WI38 (cell line): ENCODE measurements around the gene SLC4A3.

Source experiments
- H3K4me3 ChIP-seq: 2 replicates; pipeline ENCODE4 v1.5.1; 2011; ENCODE audit warnings: low read depth, mild to moderate bottlenecking, control low read depth, low read length
- TF ChIP-seq, protein P1 (sequence below): IDR thresholded peaks from 2 replicates; pipeline ENCODE4 v1.5.1; 2012; ENCODE audit warnings: low read depth, mild to moderate bottlenecking, control low read depth, low read length

SLC4A3 gene

DNA sequence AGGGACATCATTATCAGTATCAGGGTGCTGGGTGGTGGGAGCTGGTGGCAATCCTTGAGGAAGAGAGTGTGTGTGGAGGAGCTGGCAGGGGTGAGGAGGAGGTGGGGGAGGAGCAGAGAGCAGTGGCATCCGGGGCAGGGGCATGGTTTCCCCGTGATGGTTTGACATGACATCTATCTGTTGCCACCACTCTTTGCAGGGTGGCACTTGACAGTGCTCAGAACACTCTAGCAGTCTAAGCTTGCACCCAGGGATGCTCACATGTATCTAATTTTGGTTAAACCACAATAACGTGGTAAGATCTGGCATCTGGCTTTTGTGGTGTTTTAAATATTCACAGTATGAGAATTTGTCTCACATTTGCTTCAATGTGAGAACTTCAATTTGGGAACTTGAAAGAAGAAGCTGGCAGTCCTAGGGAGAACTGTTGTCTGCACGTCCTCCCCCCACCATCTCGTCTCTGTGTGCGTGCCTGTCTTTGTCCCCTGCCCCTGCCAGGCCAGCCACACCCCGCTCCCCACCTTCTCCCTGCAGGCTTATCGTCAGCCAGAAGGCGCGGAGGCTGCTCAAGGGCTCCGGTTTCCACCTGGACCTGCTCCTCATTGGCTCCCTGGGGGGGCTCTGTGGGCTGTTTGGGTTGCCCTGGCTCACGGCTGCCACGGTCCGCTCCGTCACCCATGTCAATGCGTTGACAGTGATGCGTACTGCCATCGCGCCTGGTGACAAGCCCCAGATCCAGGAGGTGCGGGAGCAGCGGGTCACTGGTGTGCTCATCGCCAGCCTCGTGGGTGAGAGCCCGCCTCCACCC, 11.7 kb downstream of the SLC4A3 start:
- no peak overlapping the region for H3K4me3 ChIP-seq
- TF ChIP-seq, protein P1, sequence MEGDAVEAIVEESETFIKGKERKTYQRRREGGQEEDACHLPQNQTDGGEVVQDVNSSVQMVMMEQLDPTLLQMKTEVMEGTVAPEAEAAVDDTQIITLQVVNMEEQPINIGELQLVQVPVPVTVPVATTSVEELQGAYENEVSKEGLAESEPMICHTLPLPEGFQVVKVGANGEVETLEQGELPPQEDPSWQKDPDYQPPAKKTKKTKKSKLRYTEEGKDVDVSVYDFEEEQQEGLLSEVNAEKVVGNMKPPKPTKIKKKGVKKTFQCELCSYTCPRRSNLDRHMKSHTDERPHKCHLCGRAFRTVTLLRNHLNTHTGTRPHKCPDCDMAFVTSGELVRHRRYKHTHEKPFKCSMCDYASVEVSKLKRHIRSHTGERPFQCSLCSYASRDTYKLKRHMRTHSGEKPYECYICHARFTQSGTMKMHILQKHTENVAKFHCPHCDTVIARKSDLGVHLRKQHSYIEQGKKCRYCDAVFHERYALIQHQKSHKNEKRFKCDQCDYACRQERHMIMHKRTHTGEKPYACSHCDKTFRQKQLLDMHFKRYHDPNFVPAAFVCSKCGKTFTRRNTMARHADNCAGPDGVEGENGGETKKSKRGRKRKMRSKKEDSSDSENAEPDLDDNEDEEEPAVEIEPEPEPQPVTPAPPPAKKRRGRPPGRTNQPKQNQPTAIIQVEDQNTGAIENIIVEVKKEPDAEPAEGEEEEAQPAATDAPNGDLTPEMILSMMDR, result no peak

DNA sequence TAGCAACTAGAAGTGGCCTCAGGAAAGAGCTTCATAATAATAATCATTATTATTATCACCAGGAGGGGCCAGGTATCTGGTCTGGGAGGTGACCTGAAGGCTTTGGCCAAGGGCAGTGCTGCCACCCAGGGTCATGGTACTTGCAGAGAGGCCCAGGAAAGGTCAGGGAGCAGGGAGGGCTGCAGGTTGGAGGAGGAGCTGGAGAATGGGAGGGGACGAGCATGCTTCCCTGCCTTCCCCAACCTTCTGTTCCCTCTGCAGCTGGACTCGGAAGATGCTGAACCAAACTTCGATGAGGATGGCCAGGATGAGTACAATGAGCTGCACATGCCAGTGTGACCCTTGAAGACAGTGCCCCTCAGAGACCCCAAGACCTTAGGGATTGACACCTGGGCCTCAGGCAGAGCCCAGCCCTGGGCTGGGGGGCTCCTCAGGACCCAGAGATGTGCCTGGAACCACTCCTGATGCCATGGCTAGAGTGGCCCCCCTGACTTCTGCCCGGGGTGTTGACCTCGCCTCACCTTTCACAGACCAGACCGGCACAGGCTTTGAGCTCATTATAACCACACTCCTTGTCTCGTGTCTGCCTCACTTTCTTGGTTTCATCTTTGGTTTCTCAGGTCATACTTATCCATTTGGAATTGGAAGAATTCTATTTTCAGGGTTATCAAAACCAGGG, 14.1 kb downstream of the SLC4A3 start:
- TF ChIP-seq, protein P1, result no peak

DNA sequence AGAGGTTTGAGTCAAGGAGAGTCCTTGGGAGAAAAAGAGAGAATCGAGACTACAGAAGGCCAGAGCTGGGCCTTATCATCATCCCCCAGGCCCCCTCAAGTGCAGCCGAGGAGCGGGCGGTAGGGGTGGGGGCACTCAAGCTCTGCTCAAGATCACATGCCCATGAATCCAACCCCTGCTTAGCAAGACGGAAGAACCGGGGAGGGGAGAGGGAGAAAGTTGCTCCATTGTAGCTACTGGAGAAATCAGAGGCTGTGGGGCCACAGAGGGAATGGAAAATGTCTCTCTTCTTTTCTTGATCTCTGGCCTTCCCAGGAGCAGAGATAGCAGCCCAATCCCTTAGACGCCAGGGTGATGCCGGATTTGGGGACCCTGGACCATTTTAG, 14.6 kb downstream of the SLC4A3 start:
- TF ChIP-seq, protein P1, result no peak
- H3K4me3 ChIP-seq, result no peak overlapping the region

More for the DNA sequence above, 14.1 kb downstream of the SLC4A3 start:
- no peak overlapping the region for H3K4me3 ChIP-seq

DNA sequence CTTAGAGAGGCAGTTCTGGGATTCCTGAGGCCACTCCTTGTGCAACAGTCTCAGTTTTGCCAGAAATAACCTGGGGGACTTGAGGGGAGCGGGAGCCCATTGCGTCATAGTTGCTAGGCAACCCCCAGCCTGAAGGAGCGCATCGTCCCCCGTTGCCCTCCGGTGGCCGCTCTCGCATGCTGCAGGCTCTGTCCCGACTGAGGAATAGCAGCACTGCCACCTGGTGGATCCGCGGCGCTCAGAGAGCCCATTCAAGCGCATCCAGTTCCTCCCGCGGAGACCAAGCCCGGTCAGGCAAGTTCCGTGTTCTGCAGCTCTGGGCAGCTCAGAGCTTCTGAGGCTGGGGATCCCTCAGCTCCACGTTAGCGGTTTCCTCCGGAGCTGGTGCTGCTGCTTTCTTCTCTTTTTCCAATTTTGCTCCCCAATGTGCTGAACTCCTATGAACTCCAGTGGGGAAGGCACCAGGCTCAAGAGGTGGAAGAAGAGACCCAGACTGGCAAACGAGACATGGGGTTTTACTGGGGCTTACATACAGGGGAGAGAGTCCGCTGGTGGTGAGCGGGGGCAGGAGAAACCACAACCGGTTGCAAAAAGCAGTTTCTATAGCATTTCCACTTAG, 15.1 kb downstream of the SLC4A3 start:
- TF ChIP-seq, protein P1, result peak; percentile 99
- H3K4me3 ChIP-seq, result no peak overlapping the region

DNA sequence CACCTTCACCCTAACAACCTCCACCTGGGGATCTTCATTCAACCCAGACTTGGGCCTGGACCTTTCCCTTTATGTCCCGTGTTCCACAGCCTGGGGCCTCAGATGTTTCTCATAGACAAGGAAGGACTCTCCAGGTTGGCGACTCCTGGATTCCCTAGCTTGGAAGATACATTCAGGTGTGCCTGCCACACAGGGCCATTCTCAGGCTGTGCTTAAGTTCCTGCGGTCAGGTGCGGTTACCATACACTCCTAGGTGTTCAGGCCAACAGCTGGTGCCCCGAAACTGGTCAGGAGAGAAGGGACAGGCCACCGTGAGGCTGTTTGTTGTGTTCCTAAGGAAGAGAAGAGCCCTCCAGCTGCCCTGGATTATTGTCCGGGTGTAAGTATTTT, 15.6 kb downstream of the SLC4A3 start:
- TF ChIP-seq, protein P1, result no peak
- H3K4me3 ChIP-seq, result no peak overlapping the region

DNA sequence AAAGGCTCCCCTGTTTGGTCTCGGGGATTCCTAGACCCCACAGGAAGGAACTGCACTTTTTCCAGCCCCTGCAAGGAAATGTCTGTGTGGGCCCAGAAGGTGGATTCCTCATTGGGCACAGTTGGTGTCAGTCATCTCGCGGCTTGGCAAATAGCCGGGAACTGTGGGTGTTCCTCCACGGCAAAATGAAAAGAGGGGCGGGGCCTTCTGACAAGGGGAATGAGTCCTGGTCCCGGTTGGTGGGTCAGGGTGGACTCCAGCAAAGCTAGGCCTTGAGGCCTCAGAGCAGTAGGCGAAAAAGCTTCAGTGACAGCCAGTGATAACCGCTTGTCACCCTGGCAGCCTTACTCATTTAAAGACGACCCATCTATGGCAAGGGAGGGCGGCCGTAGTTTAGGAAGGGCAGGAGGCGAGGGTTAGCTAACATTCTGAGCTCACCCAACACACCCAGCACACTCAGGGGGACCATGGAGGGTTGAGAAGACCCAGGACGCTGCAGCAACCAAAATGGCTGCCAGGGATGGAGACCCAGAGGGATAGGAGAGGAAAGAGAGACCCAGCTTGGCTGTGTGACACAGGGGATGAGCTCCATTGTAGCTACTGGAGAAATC, 16.5 kb downstream of the SLC4A3 start:
- TF ChIP-seq, protein P1, result no peak
- H3K4me3 ChIP-seq, result no peak overlapping the region
